Prostate gland (tissue), 2 donors: Measurements from ENCODE around the gene HYAL2. TPM values are rescaled to one million over a fixed set of nuclear protein-coding genes. Genes with fewer than 3 reads are reported as not detected.

Experiments used
- DNase-seq: peaks from one replicate; pipeline ENCODE4 v3.0.0-alpha.2; 2019; ENCODE audit warnings: low spot score
- H3K27ac ChIP-seq, 2 donors: fragments of 200-600 bp; sonication (generic); 2 replicates each; pipeline ENCODE4 v1.5.1; 2017 to 2019
- H3K27me3 ChIP-seq: fragments of 200-600 bp; sonication (generic); replicated peaks from 2 replicates; pipeline ENCODE4 v1.5.1; 2019; ENCODE audit not compliant: insufficient read depth
- H3K36me3 ChIP-seq, 2 donors: fragments of 200-600 bp; sonication (generic); 1 replicate in 1 of 2; 2 replicates in 1 of 2; pipeline versions ENCODE4 v1.5.1 to v1.8.1; 2017 to 2019
- H3K4me1 ChIP-seq: fragments of 200-600 bp; sonication (generic); replicated peaks from 2 replicates; pipeline ENCODE4 v1.5.1; 2019
- H3K4me3 ChIP-seq, 2 donors: fragments of 200-600 bp; sonication (generic); 2 replicates each; pipeline ENCODE4 v1.5.1; 2017 to 2019
- H3K9me3 ChIP-seq: fragments of 200-600 bp; sonication (generic); 2 replicates; pipeline ENCODE4 v1.5.1; 2017
- CTCF ChIP-seq, 4 experiments: fragments of 200-600 bp in 2 of 4; fragments of 450-650 bp in 2 of 4; sonication (generic) in 2 of 4; IDR thresholded peaks; 1 replicate in 3 of 4; 2 replicates in 1 of 4; pipeline ENCODE4 v1.5.1; 2016 to 2019; ENCODE audit warnings: antibody characterized with exemption in 4 of 4, mild to moderate bottlenecking in 2 of 4, moderate library complexity in 2 of 4
- POLR2A ChIP-seq: fragments of 450-650 bp; IDR thresholded peaks from one replicate; pipeline ENCODE4 v1.6.1; 2016; ENCODE audit warnings: antibody characterized with exemption, mild to moderate bottlenecking
- POLR2AphosphoS5 ChIP-seq: sonication (generic); formaldehyde crosslinking; IDR thresholded peaks from one replicate; pipeline ENCODE4 v1.6.1; 2017; ENCODE audit warnings: antibody characterized with exemption
- WGBS: methylation state at CpG from one replicate; pipeline ENCODE4 v1.1.5; 2018; 5-methylcytosine and 5-hydroxymethylcytosine counted together
- intact Hi-C: fragments of 100-400 bp; cut with DNase I; formaldehyde crosslinking; loops from one replicate; pipeline ENCODE4 v1.14.2; 2022
- total RNA-seq, 2 donors: library from RNA; depleted of rRNA; stranded (reverse); fragments of >200 nt; gene quantifications; one replicate each; pipeline ENCODE4 v1.1.0, GENCODE V29; 2016

Gene HYAL2
- total RNA-seq, 2 donors from 2014 or later, result 76.1 to 131 TPM

GRCh38 chr3:50358355-50358910 lies 35.9 kb upstream of the HYAL2 start:
- intact Hi-C loops, result loop anchor here (5.0 to 10.0 kb wide), 2 partner anchors 254 to 1026 kb away; partner anchors contain the start of genes CISH and MANF
- 27% methylated on average over 24 of the region's 24 CpGs for WGBS
- H3K27me3 ChIP-seq, result no peaks in the 10 kb centered on the region
- H3K9me3 ChIP-seq, result no peaks in the 10 kb centered on the region
- DNase-seq, result no peak
- no peak for TF ChIP-seq POLR2AphosphoS5
- no peak for TF ChIP-seq POLR2A
- TF ChIP-seq CTCF (IDR thresholded peaks at IDR 0.05), result no peak
- peak overlapping the region; percentile 83 to 85 for H3K27ac ChIP-seq
- H3K4me3 ChIP-seq, result peak overlapping the region; percentile 68 to 87
- no peaks in the 10 kb centered on the region for H3K36me3 ChIP-seq
- H3K4me1 ChIP-seq, result peaks cover 24% of the 10 kb centered on the region

- WGBS, result 85% methylated on average over 1 of the region's 1 CpG
- Histone ChIP-seq H3K27ac (peak overlapping the region in 1 of 2 donors; percentile 83), H3K9me3 (no peaks in the 10 kb centered on the region), H3K4me3 (peak overlapping the region; percentile 68 to 87), H3K36me3 (no peaks in the 10 kb centered on the region), H3K27me3 (no peaks in the 10 kb centered on the region), H3K4me1 (peaks cover 24% of the 10 kb centered on the region)
- no peak for DNase-seq
- intact Hi-C loops, result loop anchor here (5.0 to 10.0 kb wide), 2 partner anchors 255 to 1027 kb away; partner anchors contain the start of genes CISH and MANF
- TF ChIP-seq CTCF (IDR thresholded peaks at IDR 0.05) (no peak), POLR2A (no peak), POLR2AphosphoS5 (no peak)
Measured at GRCh38 chr3:50357481-50357880, 34.9 kb upstream of the HYAL2 start.

- 42% methylated on average over 5 of the region's 5 CpGs for WGBS
- TF ChIP-seq POLR2AphosphoS5, result no peak
- no peak for TF ChIP-seq POLR2A
- no peak for TF ChIP-seq CTCF (IDR thresholded peaks at IDR 0.05)
- Histone ChIP-seq H3K36me3 (no peaks in the 10 kb centered on the region), H3K27me3 (no peaks in the 10 kb centered on the region), H3K27ac (peak overlapping the region in 1 of 2 donors; percentile 36), H3K4me1 (peaks cover 27% of the 10 kb centered on the region), H3K9me3 (no peaks in the 10 kb centered on the region), H3K4me3 (peak overlapping the region in 1 of 2 donors; percentile 18)
- intact Hi-C loops, result loop anchor here (5.0 to 10.0 kb wide), 2 partner anchors 256 to 1028 kb away; partner anchors contain the start of genes CISH and MANF
- no peak for DNase-seq
Measured at GRCh38 chr3:50356553-50356952, 34.0 kb upstream of the HYAL2 start.

GRCh38 chr3:50355829-50356552 lies 33.4 kb upstream of the HYAL2 start:
- TF ChIP-seq CTCF (IDR thresholded peaks at IDR 0.05), result no peak
- no peak for TF ChIP-seq POLR2A
- no peak for TF ChIP-seq POLR2AphosphoS5
- 44% methylated on average over 5 of the region's 5 CpGs for WGBS
- Histone ChIP-seq H3K27me3 (no peaks in the 10 kb centered on the region), H3K27ac (peak overlapping the region in 1 of 2 donors; percentile 36), H3K9me3 (no peaks in the 10 kb centered on the region), H3K4me1 (peaks cover 32% of the 10 kb centered on the region), H3K36me3 (no peaks in the 10 kb centered on the region), H3K4me3 (peak overlapping the region in 1 of 2 donors; percentile 18)
- intact Hi-C loops, result loop anchor here (5.0 to 10.0 kb wide), 2 partner anchors 256 to 1029 kb away; partner anchors contain the start of genes CISH and MANF
- DNase-seq, result no peak
